Cardiac septum (tissue), 1 donor: ENCODE results near the gene SORBS1. TPM values are rescaled to one million over a fixed set of nuclear protein-coding genes. Genes with fewer than 3 reads are reported as not detected.

Experiments used
- total RNA-seq: library from RNA; stranded (reverse); fragmentation: NEBNext Ultra II Directional; extraction: Animal tissue kit (Norgen Biotek cat#: 25700); gene quantifications from one replicate; pipeline ENCODE4 v1.2.1, GENCODE V29; 2021
- donor health status: DM: no; HTN: no; CAD: no.

SORBS1 gene
- total RNA-seq, 1 donor from 2014 or later, result 1,045 TPM

Other genes with a start within 250 kb of the SORBS1 start
- gene ALDH18A1, start 95.3 kb upstream of the SORBS1 start, total RNA-seq, result 19.8 TPM
- 12.4 TPM for gene TCTN3, start 132.6 kb upstream of the SORBS1 start, total RNA-seq
- gene ENTPD1, start 194.8 kb upstream of the SORBS1 start, total RNA-seq, result 14.7 TPM